Ammon's horn (tissue), 1 donor: ENCODE data around the gene ZGPAT.

Experiments
- DNase-seq: peaks from one replicate; pipeline ENCODE4 v3.0.0-alpha.2; 2016; ENCODE audit warnings: low spot score

Gene ZGPAT

DNA sequence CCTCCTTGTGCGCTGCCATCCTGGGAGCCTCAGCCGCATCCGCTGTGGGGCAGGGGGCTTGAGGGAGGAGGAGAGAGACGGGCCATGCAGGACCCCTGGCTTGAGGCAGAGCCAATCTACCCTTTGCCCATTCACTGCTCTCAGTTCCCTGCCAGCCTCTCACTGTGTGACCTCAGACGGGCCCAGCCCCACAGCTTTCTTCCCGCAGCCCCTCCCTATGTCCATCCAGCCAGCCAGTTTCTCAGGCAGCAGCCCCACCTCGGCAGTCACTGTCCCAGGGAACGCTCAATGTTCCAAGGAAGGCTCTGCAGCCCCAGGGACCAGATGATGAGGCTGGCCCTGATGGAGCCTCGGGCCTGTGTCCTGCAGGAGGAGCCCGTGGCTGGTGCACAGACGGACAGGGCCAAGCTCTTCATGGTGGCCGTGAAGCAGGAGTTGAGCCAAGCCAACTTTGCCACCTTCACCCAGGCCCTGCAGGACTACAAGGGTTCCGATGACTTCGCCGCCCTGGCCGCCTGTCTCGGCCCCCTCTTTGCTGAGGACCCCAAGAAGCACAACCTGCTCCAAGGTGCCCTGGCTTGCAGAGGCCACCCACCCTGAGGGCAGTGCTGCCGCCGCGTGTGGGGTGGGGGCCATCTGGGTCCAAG, 15.3 kb upstream of the ZGPAT start:
- DNase-seq: no peak

DNA sequence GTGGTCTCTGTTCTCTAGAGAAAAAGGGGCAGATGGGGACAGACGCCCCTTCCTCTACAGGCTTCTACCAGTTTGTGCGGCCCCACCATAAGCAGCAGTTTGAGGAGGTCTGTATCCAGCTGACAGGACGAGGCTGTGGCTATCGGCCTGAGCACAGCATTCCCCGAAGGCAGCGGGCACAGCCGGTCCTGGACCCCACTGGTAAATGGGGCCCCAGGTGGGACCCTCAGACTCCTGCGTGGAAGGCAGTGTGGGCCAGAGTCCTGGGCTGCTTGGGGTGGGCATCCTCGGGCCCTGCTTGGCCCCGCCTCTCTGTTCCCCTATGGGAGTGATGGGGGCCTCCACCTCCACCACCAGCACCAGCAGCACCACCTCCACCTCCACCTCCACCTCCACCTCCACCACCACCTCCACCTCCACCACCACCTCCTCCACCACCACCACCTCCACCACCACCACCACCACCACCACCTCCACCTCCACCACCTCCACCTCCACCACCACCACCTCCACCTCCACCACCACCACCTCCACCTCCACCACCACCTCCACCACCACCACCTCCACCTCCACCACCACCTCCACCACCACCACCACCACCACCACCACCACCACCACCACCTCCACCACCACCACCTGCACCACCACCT, 14.6 kb upstream of the ZGPAT start:
- no peak for DNase-seq

GRCh38 chr20:63693733-63694583, 13.9 kb upstream of the ZGPAT start:
- DNase-seq: no peak

GRCh38 chr20:63694584-63695423, 13.0 kb upstream of the ZGPAT start:
- no peak for DNase-seq

- no peak for DNase-seq
These were observed 12.2 kb upstream of the ZGPAT start for GRCh38 chr20:63695424-63696305.

- DNase-seq: no peak
These were observed 11.6 kb upstream of the ZGPAT start for GRCh38 chr20:63696306-63696627.

- DNase-seq: no peak
These were observed 11.0 kb upstream of the ZGPAT start, which contains the start of gene TNFRSF6B for GRCh38 chr20:63696628-63697356. Gene TNFRSF6B (plus strand): TSS chr20:63696652. CDS start chr20:63696768, 116 bp downstream.

- no peak for DNase-seq
These were observed 10.4 kb upstream of the ZGPAT start for GRCh38 chr20:63697357-63697867.

GRCh38 chr20:63697868-63698545, 9.8 kb upstream of the ZGPAT start:
- no peak for DNase-seq

- DNase-seq: no peak
These were observed 8.9 kb upstream of the ZGPAT start for GRCh38 chr20:63698739-63699465.

DNA sequence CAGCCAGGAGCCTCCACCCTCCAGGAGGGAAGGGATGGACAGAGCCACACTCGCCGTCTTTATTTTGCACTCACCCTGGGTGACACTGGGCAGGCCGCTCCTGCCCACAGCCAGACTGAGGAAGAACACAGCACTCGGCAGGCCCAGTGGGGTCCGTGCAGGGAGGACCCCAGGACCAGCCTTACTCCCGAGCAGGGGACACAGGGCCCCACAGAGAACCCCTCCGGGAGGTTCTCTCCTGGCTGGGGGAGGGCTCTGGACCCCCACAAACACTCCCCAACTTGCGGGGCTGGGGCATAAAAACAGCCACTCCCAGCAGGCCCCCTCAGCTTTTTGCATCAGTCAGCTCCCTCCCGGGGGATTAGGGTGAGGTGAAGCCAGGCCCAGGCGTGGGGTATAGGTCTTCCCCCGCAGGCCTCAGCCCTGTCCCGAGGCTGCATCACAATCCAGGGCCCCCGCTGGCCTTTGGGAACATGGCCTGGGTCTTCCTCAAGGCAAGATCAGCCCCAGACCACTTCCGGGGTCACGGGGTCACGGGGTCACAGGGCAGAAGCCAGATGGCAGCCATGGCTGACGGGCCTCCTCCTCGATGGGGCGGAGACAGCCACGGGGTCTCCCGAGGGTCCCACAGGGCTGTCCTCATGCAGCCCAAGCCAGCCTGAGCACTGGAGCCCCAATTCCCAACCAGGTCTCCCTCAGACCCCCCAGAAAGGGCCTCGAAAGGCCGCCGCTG, 8.2 kb upstream of the ZGPAT start:
- DNase-seq: no peak

- no peak for DNase-seq
These were observed 7.4 kb upstream of the ZGPAT start for GRCh38 chr20:63700199-63701050.

- DNase-seq: no peak
These were observed 6.8 kb upstream of the ZGPAT start for GRCh38 chr20:63701051-63701328.

DNA sequence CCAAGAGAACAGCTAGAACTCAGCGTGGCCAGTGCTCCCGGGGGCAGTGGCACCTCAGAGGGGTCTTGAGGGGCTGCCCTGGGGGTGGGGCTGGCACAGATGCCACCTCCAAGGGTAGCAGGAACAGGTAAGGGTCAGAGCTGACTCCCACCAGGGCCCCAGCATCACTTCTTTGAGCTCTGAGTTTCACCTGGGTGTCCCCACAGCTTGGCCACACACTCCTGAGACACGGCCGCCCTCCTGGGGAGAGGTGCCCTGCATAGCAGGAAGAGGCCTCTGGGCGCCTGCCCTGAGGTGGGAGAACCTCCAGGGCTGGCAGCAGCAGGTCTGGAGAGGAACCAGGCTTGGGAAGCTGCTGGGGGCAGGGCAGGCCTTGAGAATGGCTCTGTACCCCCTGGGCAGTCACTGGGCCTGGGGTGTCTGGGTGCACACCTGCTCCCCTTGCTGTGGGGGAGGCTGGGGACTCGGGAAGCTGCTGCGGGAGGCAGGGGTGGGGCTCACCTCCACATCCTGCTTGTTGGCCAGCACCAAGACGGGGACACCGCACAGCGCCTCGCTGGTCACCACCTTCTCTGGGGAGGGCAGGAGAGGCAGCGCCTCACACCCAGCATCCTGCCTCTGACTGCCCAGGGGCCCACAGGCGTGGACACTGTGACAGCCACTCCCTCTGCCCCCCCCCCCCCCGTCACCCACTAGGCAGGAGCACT, 6.4 kb upstream of the ZGPAT start:
- DNase-seq: peak; percentile 1

DNA sequence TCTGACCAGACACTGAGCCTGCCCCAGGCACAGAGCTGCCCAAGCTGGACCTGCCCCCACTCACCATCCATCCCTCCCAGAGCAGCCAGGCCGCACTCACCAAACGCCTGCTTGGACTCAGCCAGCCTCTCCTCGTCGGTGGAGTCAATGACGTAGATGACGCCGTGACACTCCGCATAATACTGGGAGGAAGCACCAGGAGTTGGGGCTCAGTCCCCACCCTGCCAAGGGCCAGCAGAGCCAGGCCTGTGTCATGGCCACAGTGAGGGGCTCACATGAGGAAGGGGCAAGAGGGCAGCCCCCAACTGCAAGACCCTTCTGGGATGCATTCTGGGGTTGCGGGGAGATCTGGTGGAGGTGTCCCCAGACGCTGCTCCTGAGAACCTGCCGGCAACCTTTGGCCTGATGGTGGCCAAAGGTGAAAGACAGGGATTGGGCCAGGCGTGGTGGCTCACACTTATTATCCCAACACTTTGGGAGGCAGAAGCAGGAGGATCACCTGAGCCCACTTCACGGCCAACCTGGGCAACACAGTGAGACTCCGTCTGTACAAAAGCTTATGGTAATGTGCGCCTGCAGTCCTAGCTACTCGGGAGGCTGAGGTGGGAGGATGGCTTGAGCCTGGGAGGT, 5.7 kb upstream of the ZGPAT start:
- DNase-seq: peak; percentile 1

- DNase-seq: peak; percentile 1
These were observed 4.9 kb upstream of the ZGPAT start for GRCh38 chr20:63702751-63703470.
